GM11168 (cell line): ENCODE measurements around the gene MYL7.

Source experiments
- in situ Hi-C: fragments of 300-500 bp; cut with MboI; formaldehyde crosslinking; loops from one replicate; pipeline ENCODE4 v1.12.0; 2022; ENCODE audit warnings: low sequenced_read_pairs; ENCODE audit not compliant: unreplicated experiment

Gene MYL7

GRCh38 chr7:44152971-44153947 is 12.1 kb upstream of the MYL7 start:
- in situ Hi-C loops = no loop called here

GRCh38 chr7:44151956-44152355 is 10.8 kb upstream of the MYL7 start:
- in situ Hi-C loops = no loop called here

- in situ Hi-C loops = no loop called here
Measured at GRCh38 chr7:44150966-44151941, 10.1 kb upstream of the MYL7 start.

GRCh38 chr7:44150466-44150832 is 9.3 kb upstream of the MYL7 start:
- in situ Hi-C loops = no loop called here

- in situ Hi-C loops = no loop called here
Measured at GRCh38 chr7:44149571-44150465, 8.7 kb upstream of the MYL7 start.

GRCh38 chr7:44148961-44149536 is 7.9 kb upstream of the MYL7 start:
- in situ Hi-C loops = no loop called here

GRCh38 chr7:44148166-44148565 is 7.0 kb upstream of the MYL7 start:
- in situ Hi-C loops = no loop called here

- in situ Hi-C loops = no loop called here
Measured at GRCh38 chr7:44147026-44147991, 6.2 kb upstream of the MYL7 start.

GRCh38 chr7:44145969-44146911 is 5.1 kb upstream of the MYL7 start:
- in situ Hi-C loops = no loop called here

- in situ Hi-C loops = no loop called here
Measured at GRCh38 chr7:44145479-44145968, 4.4 kb upstream of the MYL7 start.

- in situ Hi-C loops = no loop called here
Measured at GRCh38 chr7:44144968-44145478, 3.9 kb upstream of the MYL7 start.

- in situ Hi-C loops = no loop called here
Measured at GRCh38 chr7:44144426-44144967, 3.4 kb upstream of the MYL7 start.

- in situ Hi-C loops = no loop called here
Measured at GRCh38 chr7:44143646-44144250, 2.6 kb upstream of the MYL7 start.

GRCh38 chr7:44142028-44142427 is 896 bp upstream of the MYL7 start:
- in situ Hi-C loops = no loop called here

- in situ Hi-C loops = no loop called here
Measured at GRCh38 chr7:44140341-44140740, 791 bp downstream of the MYL7 start.

GRCh38 chr7:44139311-44140010 is 1.7 kb downstream of the MYL7 start:
- in situ Hi-C loops = no loop called here
